NCI-H187 treated with DMSO at 0.1 percent for 48 hours (cell line): ENCODE measurements around the gene NFASC.

Source experiments
- DNase-seq: peaks from one replicate; lab custom pipeline; 2025; lab: John Stamatoyannopoulos, UW

The NFASC gene

DNA sequence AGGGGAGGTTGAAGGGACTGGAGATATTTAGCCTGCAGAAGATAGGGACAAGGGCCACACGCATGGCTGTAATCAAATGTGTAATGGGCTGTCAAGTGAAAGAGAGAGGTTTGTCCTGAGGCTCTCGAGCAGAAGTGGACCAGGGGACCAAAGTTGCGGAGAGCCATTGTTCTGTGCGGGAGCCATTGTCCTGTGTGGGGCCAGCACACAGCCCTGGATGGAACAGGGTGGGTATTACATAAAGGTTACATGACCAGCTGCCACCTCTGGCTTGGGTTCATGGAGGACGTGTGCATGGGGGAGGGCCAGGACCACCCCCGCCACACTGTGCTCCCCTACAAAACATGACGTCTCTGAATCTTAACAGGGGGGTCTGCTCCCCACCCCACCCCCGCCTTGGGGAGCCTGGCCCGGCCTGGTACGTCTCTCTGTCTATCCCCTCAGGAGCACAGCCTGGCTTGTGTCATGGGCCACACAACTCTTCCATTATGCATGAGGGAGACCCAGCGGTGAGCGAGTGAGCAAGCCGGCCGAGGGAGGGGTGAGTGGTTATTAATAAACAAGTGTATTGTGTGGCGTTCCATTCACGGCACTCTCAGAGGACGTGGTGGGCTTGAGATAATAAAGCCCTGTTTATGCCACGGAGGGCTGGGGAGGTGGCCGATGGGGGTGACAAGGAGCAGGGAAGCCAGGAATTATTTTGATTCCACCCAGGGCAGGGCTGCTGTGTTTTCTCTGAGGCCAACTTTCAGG is at the start of gene NFASC:
Gene NFASC (plus strand): TSS at position 703 of the 753 bp plus-strand sequence. CDS start 73,454 bp downstream, outside the sequence.
- no peak for DNase-seq

DNA sequence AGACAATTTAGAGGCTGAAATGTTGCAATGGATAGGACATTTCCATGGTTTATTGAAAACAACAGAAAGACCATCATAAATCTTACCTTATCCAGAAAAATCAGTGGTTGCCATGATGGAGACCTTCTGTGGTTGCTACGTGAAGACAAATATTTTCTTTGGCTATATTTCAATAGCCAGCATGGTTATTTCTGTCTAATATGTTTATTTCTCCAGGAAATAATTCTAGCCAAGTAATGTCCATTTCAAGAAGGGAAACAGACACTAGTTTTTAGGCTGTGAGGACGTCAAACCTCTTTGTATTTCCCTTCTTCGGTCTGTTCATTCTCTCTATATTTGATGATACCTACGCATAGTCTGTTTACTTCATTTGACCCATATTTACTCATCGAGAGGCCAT is 49.2 kb upstream of the NFASC start:
- DNase-seq = no peak

DNA sequence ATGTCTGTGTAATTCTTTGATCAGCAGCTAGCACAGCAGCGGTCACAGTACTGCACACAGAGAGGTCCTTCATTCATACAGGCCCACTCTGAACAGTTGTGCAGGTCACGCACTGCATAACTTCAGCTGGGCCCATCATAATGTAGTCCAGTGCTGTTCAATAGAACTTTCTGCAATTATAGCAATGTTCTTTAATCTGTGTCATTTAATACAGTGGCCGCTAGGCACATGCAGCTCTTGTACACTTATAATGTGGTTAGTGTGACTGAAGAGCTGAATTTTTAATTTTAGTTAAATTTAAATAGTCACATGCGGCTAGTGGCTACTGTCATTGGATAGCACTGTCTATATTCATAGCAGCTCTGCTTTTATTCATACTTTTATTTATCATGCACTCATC is 48.7 kb upstream of the NFASC start:
- no peak for DNase-seq

DNA sequence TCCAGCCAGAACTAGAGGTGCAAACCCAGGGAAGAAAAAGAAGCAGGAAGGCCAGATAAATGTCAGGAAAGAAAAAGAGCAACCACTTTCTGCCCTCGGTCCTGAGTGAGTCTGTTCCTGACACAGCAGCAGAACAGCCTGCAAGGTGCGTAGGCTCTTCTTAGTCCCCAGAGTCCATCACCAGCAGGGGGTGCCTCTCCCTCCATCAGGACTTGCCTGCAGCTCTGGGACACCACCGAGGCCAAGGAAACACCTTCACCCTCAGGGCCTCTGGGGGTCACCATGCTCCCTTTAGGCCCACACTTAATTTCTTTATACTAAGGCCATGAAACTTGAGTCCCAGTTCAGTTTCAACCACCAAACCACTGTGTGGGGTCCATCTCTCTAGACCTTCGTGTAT is 43.7 kb upstream of the NFASC start:
- DNase-seq = no peak

DNA sequence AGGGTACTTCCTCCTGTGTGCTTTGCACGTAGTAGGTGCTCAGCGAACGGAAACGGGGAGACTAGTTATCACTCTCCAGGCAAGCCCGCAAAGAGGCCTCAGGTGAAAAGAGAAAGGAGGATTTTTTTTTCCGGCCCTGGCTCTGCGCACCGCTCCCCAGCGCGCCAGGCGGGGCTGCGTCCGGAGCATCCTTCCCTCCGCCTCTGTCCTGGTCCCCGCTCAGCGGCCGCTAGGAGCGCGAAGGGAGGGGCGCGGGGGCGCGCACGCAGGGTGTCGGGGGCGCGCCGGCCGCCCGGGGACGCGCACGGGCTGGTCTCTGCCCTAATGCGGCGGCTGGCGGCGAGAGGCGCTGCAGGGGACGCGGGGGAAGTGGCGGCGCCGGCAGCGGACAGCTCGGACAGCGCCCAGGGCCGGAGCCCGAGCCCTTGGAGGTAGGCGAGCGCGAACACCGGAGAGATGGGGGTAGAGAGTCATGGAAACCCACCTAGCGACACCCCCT is 42.3 kb upstream of the NFASC start:
- peak; percentile 79 for DNase-seq

DNA sequence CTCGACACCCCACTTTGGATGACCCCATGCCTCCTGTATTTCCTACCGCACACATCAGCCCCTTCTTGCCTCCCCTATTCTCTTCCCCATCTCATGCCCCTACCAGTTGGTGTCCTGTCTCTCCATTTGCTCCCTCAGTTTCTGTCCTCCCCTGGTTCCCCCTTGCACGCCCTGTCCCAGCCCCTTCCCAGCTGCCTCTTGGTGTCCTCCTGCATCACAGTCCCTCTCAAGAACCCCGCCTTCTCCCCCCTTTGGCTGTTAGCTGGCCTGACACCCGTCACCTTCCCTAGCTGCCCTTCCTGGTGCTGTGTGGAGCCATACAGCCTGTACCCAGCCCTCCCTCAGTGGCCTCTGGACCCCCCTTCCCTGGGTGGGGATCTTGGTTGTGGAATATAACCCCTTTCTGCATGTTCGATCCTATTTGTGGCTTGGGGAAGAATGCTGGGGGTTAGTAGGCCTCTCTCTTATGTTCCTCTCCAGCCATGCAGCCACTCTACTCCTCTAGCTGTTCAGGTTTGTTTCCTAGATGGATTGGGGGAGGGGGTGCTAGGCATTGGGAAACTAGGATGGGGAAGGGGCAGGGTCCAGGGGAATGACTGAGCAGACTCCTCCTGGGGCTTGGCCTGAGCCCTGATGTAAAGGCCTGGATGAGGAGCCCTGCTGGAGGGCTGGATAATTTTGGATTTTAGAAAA is 41.4 kb upstream of the NFASC start:
- no peak for DNase-seq

DNA sequence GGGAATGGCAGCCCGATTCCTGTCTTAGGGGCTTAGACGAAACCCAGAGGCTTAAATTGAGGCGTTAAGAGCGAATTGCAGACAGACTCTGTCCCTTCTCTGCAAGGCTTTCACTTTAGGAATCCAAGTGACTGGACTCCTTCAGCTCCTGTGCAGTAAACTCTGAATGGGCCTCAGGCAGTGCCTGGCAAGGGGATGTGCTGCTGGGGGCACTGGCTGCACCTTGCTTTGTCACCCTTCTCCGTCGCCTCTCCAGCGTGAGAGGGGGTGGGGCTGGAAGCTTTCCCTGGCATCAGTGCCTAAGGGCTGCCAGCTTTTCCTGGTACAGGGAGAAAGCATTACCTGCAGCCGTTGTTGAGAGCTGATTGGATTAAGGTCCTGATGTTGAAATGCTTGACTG is 39.9 kb upstream of the NFASC start:
- no peak for DNase-seq

DNA sequence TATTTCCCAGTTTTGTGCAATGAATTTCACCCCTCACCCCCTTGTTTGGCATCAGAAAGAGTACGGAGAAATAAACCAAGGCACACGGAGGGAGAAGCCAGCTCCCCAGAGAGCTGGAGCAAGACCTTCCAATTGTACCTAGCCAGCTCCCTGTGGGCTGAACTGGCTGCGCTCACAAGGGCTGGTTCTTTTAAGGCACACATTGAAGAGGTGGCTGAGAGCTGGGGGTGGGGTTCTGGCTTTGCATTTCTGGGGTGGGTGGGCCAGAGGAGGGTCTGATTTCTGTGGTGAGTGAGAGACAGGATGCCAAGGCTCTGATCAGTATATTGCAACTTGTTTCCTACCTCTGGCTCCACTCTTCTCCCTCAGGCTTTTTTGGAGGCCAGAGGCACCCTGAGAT is 39.5 kb upstream of the NFASC start:
- no peak for DNase-seq

DNA sequence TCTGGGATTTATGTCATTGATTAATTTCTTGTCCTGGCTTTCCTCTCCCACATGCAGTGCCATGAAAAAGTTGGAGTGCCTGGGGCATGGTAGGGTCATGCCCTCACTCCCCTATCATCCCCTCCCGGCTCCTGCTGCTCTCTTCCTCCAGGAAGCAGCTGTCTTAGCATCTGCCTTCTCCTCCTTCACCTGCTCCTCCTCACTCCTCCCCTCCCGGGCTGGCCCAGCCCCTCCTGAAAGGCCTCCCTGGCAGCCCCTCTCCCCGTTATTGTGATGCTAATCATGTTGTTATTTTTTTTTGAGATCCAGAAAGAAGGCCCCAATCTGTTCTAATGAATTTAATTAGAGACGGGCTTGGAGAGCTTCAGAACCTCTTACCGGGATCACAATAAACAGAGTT is 36.3 kb upstream of the NFASC start:
- DNase-seq = no peak

DNA sequence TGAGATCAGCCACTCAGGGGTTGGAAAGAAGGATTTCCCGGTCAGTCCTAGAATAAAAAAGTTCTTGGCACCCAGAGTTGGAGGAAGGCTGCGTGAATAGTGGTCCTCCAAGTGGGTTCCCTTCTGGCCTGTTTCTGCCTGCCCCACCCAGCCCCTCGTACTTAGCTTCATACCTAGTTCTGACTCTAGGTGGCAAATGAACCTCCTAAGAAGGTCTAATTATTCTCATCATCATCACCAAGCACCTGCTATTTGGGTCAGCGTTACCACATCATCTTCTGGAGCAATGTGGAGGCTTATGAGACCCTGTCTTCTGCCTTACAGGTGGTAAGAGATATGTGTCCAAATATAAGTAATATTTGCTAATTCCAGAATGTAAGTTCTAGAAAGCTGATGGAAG is 35.9 kb upstream of the NFASC start:
- no peak for DNase-seq

DNA sequence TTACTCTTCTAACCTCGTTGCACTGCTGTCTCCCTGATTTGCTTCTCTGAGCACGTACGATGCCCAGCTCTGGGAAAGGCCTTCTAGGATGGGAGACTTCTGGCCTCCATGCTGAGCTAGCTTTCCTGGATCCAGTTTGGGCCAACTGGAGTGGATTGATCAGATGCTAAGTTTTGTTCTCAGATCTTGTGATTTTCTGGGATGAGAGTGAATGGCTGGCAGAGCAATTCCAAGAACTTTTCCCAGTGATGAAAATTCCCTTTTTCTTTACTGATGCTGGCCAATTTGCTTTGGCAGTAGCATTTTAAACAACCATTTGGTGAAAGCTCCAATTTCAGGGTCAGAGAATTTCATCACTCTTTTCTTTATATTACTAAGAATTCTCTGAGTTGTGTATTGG is 34.9 kb upstream of the NFASC start:
- DNase-seq = no peak

DNA sequence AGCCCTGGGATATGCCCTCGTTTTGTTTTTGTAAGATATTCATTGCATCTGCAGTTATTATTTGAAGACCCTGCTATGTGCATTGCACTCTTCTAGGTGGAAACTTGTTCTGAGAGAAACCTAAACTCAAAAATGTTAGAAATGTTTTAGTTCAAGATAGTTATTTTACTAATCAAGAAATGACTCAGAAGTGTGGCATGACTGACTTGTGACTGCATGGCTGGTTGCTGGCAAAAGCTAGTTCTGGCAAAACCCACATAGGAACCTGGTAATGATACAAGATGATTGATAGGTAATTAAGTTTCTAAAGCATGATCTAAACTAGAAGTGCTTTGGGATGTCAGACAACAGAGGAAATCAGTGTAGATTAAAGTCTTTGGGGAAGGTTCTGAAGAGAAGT is 33.8 kb upstream of the NFASC start:
- DNase-seq = no peak

DNA sequence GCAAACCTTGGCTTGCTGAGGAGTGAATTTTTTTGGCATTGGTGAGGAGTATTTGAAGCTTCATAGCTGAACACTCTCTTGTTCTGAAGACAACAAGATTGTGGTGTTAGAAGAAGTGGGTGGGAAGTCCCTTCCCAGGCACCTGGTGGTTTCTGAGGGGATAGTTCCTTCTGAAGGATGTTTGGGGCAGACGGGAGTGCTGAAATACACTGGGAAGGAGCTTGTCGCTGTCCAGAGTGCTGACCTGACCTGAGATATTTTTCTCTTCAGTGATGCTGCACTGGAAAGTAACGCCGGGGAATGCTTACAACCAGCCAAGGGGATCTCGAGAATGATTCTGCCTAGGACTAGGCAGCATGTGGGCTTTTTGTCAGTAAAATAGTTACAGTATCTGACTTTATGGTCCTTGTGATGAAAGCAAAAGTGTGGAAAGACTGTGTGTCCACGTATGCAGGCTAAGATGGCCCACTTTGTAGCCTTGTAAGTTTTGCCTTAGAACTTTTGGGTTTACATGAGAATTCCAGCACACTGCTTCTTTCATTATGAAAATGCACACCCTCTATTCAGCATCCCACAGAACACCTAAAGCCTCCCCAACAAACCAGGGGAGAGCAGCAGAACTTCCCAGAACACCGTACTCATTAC is 33.1 kb upstream of the NFASC start:
- no peak for DNase-seq

DNA sequence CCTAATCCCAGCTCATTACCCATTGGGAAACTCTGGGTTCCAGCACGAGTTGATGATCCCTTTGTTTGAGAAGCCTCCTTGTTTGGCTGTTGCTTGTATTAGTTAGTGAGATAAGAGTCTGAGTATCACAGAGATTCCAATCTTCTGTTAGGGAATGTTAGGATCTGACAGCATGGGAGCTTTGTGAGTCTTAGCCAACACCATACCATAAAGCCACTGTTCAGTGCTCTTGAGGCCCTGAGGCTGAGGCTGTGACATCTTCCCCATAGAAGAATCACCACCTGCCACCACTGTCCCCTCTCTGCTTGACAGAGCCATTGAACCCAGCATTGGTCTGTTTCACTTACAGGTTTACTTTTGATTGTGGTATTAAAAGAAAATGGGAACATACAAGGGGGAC is 29.3 kb upstream of the NFASC start:
- no peak for DNase-seq

DNA sequence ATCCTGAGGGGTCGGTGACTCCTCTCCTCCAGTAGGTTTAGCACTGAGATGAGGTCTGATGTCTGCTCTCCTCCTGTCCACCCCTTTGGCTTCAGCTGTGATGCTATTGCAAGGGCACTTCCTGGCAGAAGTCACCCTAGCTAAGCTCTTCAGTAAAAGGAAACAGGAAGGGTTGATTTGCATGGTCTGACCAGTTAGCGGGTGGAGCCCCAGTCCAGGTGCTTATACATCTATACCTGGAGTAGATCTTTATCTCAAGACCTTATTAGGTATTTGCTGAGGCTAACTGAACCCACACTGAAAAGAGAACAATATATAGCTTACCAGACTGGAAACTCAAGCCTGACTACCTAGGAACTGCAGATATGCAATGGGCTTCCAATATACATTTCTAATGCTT is 28.9 kb upstream of the NFASC start:
- no peak for DNase-seq

DNA sequence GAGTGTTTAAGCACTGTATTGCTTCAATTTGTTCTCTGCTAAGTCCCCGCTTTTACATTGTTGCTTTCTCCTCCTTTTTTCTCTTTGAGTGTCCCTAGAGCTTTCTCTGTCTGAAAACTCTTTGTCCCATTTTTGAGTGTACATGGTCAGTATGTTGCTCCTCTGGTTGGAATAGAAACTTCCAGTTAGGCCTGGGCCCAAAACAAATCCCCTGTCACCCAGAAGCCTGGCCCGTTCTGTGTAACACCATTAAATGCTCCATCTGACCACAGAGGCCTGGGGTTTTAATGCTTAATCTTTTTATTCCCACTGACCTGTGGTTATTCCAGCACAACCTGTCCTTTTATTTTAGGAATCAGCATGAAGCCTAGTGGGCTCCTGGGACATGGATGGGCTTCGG is 28.3 kb upstream of the NFASC start:
- no peak for DNase-seq

DNA sequence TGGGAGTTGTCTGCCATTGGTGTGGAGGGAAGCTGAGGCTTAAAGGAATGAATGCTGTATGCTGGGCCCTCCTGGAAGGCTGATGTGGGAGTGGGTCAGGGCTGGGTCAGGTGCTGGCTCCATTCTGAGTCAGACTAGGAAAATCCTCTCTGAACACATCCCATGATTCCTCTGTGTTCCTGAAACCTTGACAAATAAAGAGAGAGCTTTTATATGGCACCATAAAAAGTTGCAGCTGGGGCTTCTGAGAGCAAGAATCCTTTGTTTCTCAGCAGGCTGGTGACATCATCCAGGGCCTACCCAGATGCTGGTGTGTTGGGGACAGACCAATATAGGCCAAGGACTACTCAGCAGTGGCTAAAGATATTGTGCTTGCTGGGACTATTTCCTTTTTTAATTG is 27.8 kb upstream of the NFASC start:
- no peak for DNase-seq

DNA sequence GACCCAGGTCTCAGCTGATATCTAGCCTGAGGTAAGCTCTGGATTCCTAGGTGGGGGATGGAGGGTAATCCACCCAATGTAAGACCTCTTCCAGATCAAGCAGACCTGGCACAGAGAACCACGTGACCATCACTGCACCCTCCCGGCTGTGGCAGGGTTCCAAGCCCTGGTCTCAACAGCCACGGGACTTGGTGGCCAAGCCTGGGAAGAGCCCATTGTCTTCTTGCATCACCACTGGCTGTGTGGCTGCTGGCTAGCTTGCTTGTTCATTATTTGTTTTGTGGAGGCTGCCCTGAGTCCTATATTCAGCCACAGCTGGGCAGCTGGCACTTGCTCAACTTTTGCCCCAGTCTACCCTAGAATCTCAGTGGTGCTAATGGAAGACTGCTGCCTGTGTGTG is 24.1 kb upstream of the NFASC start:
- no peak for DNase-seq

DNA sequence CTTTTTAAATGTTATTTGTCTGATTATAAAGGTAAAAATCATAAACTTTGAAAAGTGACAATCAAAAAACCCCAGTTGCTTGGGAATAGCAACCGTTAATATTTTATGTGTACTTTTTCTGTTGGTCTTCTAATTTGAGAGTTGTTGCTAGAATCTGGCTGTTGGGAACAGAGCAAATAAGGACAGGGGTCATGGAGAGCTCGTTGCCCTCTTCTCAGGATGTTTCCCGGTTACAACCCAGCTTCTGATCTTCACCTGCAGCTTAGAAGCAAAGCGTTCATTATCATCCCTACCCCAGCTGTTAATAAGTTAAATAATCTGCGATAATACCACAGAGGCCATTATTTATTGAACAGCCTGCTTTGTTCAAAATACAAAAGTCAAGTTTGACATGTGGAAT is 22.1 kb upstream of the NFASC start:
- no peak for DNase-seq

DNA sequence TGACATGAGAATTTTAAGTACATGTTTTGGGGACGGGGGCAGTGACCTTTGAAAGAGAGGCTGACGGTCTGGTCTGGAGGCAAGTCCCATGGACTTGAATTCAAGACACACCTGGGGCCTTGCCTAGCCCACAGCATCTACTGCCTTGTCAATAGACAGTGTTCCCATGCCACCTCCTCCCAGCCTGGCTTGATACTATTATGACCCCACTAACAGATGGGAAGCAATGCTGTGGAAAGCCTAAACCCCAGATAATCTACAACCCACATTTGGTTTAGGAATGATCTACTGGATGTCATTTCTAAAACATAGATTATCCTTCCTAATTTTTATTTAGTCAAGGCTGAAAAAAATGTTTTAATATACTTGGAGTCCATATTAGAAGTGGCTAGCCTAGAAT is 17.8 kb upstream of the NFASC start:
- DNase-seq = no peak

DNA sequence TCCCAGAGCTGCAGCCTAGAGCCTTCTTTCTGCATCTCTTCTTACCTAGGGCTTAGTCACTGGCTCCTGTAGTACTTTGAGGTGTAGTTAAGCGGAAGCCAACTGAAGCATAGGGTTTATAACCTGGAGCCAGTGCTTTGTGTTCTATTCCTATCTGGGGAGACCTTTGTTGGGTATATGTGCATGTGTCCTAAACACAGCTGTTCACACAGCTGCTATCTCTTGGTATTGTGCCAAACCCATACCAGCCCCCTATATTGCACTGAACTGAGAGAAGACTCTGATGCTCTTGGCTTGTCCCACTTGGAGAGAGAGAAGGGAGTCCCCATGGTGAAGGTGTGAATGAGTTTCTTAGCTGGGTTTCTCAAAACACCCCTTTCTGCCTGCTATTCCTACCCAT is 17.2 kb upstream of the NFASC start:
- no peak for DNase-seq

DNA sequence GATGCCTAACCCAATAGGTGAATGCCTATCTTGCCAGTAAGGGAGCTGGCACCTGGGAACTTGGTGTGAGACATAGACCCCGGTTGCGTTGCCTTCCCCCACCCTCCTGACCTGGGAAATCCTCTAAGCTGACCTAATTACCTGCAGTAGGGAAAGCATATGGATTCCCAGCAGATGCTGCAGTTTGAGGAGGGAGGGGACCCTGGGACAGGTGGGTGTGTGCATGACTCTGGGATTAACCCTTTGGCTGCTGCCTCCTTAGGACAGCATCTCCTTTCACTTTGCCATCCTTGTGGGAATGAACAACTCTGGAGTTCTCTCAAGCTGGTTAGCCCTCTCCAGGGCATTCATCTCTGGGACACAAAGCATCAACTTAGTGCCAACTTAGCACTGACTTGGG is 16.4 kb upstream of the NFASC start:
- no peak for DNase-seq

DNA sequence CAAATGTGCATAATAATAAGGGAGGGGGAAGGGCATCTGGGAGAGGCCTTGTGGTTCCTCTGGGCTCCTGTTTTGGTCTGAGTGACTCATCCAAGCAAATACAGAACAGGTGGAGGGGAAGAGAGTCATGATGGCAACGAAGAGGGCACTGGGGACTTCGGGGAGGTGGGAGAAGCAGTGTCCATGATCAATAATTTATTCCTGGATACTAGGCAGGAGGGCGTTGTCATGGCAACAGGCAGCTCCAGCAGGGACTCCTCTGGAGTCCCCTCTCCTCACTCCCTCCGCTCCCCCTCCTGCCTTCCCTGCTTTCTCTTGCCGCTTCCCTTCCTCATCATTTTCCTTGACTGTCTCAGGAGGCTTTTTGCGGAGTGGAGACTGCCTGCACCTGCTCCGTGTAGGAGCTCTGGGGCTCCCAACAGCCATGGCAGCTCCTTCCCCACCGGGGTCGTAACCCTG is 12.3 kb upstream of the NFASC start:
- peak; percentile 74 for DNase-seq
